HG03439 (cell line): Measurements from ENCODE around the gene L1TD1.
"Not testable (repeated sequence)": the region's sequence is repeated elsewhere in the genome, so short reads cannot be mapped to it uniquely, and the experiment has no call there.

Experiments used
- ATAC-seq: cut with Tn5 transposase; IDR thresholded peaks from one replicate; pipeline ENCODE4 v1.9.1; 2021; ENCODE audit warnings: mild to moderate bottlenecking, moderate library complexity; ENCODE audit not compliant: unreplicated experiment

Gene L1TD1, protein sequence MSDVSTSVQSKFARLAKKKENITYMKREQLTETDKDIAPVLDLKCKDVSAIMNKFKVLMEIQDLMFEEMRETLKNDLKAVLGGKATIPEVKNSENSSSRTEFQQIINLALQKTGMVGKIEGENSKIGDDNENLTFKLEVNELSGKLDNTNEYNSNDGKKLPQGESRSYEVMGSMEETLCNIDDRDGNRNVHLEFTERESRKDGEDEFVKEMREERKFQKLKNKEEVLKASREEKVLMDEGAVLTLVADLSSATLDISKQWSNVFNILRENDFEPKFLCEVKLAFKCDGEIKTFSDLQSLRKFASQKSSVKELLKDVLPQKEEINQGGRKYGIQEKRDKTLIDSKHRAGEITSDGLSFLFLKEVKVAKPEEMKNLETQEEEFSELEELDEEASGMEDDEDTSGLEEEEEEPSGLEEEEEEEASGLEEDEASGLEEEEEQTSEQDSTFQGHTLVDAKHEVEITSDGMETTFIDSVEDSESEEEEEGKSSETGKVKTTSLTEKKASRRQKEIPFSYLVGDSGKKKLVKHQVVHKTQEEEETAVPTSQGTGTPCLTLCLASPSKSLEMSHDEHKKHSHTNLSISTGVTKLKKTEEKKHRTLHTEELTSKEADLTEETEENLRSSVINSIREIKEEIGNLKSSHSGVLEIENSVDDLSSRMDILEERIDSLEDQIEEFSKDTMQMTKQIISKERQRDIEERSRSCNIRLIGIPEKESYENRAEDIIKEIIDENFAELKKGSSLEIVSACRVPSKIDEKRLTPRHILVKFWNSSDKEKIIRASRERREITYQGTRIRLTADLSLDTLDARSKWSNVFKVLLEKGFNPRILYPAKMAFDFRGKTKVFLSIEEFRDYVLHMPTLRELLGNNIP

GRCh38 chr1:62194651-62195544, at the start of gene L1TD1:
Gene L1TD1, plus strand, starts transcription at chr1:62194849. Its CDS starts 11,780 bp downstream, at chr1:62206629.
- ATAC-seq = no peak

DNA sequence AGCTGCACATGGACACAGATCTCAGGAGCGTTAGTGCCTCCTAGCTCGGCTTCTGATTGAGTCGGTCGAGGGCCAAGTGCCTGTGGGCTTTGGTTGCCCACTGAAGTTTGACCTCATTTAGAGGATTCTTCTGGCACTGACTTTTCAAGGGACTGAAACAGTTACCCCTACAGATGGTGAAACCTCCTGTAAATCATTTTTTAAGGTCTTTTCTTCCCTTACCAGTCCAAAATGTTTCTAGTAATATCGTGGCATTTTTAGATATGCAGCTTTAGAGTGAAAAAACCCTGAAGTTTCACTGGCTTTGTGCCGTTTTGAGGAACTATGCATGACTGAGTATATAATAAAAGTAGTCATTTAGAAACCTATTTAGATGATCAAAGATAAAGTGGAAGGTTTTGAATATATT, 34.7 kb upstream of the L1TD1 start:
- no peak for ATAC-seq

DNA sequence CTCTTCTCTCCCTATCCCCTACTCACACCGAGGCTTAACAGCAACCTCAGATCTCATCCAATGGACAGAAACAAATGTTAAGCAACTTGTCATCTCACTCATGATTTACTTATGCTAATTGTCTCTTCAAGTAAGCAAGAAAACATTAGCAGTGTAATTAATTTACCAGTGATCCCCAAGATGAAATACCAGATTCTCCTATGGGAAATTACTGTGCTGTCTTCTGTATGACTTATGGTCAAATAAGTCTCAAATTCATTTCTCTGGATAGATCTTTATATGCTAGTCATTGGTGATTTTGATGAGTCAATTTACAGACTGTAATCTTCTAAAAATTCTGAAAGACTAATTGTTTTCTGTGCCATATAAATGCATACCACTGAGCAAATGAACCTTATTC, 32.9 kb upstream of the L1TD1 start:
- ATAC-seq = no peak

GRCh38 chr1:62170380-62170779, 24.3 kb upstream of the L1TD1 start:
- not testable (repeated sequence) for ATAC-seq

GRCh38 chr1:62175568-62176179, 19.0 kb upstream of the L1TD1 start:
- ATAC-seq = no peak

DNA sequence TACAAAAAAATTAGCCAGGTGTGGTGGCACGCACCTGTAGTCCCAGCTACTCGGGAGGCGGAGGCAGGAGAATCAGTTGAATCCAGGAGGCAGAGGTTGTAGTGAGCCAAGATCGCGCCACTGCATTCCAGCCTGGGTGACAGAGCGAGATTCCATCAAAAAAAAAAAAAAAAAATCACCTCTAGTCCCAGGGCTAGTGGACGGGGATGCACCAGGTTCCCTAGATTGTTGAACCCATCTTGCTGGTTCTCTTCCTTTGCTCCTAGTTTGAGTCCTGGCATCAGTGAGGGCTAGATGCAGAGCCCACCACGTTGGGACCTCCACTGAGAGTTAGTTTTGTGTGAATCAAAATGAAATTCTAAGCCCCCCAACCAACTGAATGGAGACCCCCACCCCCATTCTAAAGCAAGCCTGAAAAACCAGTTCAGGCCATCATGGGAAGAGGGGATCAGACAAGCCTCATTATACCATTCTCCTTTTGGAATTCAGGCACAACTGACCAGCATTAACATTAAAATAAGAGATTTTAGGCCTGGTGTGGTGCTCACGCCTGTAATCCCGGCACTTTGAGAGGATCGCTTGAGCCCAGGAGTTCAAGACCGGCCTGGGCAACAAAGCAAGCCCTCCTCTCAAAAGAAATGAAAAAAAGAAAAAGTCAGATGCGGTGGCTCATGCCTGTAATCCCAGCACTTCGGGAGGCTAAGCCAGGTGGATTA, 17.9 kb upstream of the L1TD1 start:
- ATAC-seq = no peak

GRCh38 chr1:62177621-62178020, 17.0 kb upstream of the L1TD1 start:
- ATAC-seq = no peak

- ATAC-seq = no peak
Observed at GRCh38 chr1:62178372-62178771, 16.3 kb upstream of the L1TD1 start.

GRCh38 chr1:62180054-62180453, 14.6 kb upstream of the L1TD1 start:
- ATAC-seq = not testable (repeated sequence)

DNA sequence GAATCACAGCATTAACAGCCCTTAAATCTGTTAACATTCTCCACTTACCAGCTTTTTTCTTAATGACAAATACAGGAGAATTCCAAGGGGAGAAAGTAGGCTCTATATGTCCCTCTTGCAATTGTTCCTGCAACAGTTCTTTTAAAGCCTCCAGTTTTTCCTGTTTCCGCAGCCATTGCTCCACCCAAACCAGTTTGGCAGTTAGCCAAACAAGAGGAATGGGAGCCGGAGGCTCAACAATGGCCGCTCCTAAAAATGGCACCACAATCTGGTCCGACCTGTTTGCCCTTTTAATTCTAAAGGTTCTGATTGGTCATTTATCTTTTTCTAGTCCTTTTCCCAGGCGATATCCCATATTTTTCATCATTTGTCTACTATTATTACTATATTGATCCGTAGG, 14.0 kb upstream of the L1TD1 start:
- no peak for ATAC-seq

DNA sequence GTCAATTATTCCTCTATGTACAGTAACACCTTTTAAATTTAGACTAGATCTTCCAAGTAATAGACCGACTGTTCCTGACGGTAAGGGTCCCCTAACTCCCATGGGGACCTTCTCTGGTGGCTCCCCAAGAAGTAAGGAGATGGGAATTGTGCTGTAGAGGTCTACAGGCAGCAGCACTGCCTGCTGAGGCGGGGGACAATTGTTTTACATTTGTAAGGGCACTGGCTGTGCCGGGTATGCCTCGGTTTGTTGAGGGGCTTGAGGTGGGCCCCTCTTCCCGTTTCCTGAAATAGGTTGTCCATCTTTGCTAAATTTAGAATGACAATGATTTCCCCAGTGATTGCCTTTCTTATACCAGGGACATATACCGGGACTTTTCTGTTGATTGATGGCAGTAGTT, 13.1 kb upstream of the L1TD1 start:
- ATAC-seq = no peak

GRCh38 chr1:62182157-62182556, 12.5 kb upstream of the L1TD1 start:
- not testable (repeated sequence) for ATAC-seq

DNA sequence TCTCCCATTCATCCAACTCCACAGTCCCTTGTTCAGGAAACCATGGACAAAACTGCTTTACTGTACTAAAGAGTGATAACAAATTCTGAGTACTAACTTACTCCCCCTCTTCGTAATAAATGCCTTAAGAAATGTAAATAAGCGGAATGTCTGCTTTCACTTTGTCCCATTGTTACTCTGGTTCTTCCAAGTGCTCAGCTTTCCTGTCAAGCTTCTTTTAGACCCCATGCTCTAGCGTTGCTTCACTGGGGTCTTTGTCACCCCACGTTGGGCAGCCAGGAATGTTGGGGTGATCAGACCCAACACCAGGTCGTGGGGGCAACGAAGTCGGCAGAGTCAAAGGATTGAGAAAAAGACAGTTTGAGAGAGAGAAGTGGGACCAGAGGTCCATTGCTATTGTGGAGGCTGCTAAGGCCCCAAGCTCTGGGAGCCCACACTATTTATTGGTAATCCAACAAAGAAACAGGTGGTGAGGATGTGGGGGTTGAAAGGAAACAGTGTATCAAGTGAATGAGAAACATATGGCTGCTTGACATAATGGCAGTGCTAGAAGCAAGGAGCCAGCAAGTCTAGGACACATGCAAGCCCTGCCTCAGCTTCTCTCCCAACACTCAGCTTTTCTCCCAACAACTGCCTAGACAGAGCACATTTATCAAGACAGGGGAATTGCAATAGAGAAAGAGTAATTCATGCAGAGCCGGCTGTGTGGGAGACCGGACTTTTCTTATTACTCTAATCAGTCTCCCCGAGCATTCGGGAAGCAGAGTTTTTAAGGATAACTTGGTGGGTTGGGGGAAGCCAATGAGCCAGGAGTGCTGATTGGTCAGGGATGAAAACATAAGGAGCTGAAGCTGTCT, 11.3 kb upstream of the L1TD1 start:
- not testable (repeated sequence) for ATAC-seq

- no peak for ATAC-seq
Observed at GRCh38 chr1:62184336-62184735, 10.3 kb upstream of the L1TD1 start.

- not testable (repeated sequence) for ATAC-seq
Observed at GRCh38 chr1:62185233-62185632, 9.4 kb upstream of the L1TD1 start.

DNA sequence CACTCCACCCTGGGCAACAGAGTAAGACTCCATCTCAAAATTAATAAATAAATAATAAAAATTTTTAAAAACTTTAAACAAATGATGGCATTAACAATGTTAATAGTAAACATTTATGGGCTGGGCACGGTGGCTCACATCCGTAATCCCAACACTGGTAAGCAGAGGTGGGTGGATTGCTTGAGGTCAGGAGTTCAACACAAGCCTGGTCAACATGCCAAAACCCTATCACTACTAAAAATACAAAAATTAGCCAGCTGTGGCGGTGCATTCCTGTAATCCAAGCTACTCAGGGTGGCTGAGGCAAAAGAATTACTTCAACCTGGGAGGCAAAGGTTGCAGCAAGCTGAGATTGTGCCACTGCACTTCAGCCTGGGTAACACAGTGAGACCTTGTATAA, 9.0 kb upstream of the L1TD1 start:
- ATAC-seq = no peak

GRCh38 chr1:62187548-62187947, 7.1 kb upstream of the L1TD1 start:
- ATAC-seq = no peak

DNA sequence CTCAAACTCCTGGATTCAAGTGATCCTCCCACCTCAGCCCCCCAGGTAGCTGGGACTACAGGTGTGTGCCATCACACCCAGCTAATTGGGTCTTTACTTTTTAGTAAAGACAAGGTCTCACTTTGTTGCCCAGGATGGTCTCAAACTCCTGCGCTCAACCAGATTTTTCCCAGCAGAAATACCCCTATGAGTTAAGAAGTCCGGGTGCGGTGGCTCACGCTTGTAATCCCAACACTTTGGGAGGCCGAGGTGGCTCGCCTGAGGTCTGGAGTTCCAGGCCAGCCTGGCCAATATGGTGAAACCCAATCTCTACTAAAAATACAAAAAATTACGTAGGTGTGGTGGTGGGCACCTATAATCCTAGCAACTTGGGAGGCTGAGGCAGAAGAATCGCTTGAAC, 6.5 kb upstream of the L1TD1 start:
- no peak for ATAC-seq
